Lung (tissue), 12 donors: ENCODE results near the gene RNF14. TPM values are rescaled to one million over a fixed set of nuclear protein-coding genes. Genes with fewer than 3 reads are reported as not detected.

ENCODE experiments used
- ATAC-seq: fragments of 200-7000 bp; cut with Tn5 transposase; one replicate; pipeline ENCODE4 v1.9.1; 2020; ENCODE audit warnings: moderate number of reproducible peaks; ENCODE audit not compliant: insufficient read depth, low FRiP score
- DNase-seq, 3 donors: peaks; one replicate each; pipeline ENCODE4 v3.0.0-alpha.2; 2013 to 2017
- H3K27ac ChIP-seq, 2 donors: one replicate each; pipeline ENCODE4 v1.5.1; 2013; ENCODE audit warnings: mild to moderate bottlenecking in 2 of 2, moderate library complexity in 2 of 2, control low read depth in 1 of 2, inconsistent platforms in 1 of 2, low read depth in 1 of 2, low read length in 1 of 2
- H3K27me3 ChIP-seq, 3 donors: one replicate each; pipeline ENCODE4 v1.5.1; 2013; ENCODE audit warnings: low read length in 2 of 3; ENCODE audit not compliant: control insufficient read depth in 3 of 3, insufficient read depth in 3 of 3
- H3K36me3 ChIP-seq, 4 donors: one replicate each; pipeline ENCODE4 v1.5.1; 2013; ENCODE audit warnings: low read length in 4 of 4, mild to moderate bottlenecking in 1 of 4, moderate library complexity in 1 of 4; ENCODE audit not compliant: control insufficient read depth in 4 of 4, insufficient read depth in 4 of 4
- H3K4me1 ChIP-seq, 5 donors: one replicate each; pipeline ENCODE4 v1.5.1; 2013; ENCODE audit warnings: low read length in 5 of 5, mild to moderate bottlenecking in 2 of 5, moderate library complexity in 1 of 5; ENCODE audit not compliant: control insufficient read depth in 5 of 5, insufficient read depth in 5 of 5
- H3K4me3 ChIP-seq: one replicate; pipeline ENCODE4 v1.5.1; 2013; ENCODE audit warnings: mild to moderate bottlenecking, control low read depth, moderate library complexity
- H3K9ac ChIP-seq, 2 donors: one replicate each; pipeline ENCODE4 v1.5.1; 2013; ENCODE audit warnings: low read length in 2 of 2, control low read depth in 1 of 2; ENCODE audit not compliant: insufficient read depth in 1 of 2
- H3K9me3 ChIP-seq, 4 donors: one replicate each; pipeline ENCODE4 v1.5.1; 2013; ENCODE audit warnings: low read length in 3 of 4, mild to moderate bottlenecking in 1 of 4, moderate library complexity in 1 of 4; ENCODE audit not compliant: control insufficient read depth in 4 of 4, insufficient read depth in 3 of 4
- CTCF ChIP-seq: IDR thresholded peaks from 2 replicates; pipeline ENCODE4 v1.5.1; 2012; ENCODE audit warnings: mild to moderate bottlenecking; ENCODE audit errors: control extremely low read depth, extremely low read depth
- WGBS, 2 donors: extraction: QIAGEN DNeasy Blood & Tissue Kit; methylation state at CpG; one replicate each; pipeline ENCODE4 v1.1.7; 2013; 5-methylcytosine and 5-hydroxymethylcytosine counted together
- polyA plus RNA-seq, 2 donors: library from polyadenylated mRNA; stranded (reverse); fragments of 200-250 nt; gene quantifications; one replicate each; pipeline ENCODE4 v1.2.1, GENCODE V29; 2013
- total RNA-seq, 2 donors: library from RNA; depleted of rRNA in 1 of 2; stranded (reverse); fragments of >200 nt in 1 of 2; gene quantifications; one replicate each; pipeline ENCODE4 v1.2.1, GENCODE V29; 2014 to 2021
- donor health status: control.
- donor health status: control.
- donor health status: Bipolar disorder and iron deficiency.
- donor health status: healthy.
- donor health status: DM: yes; HTN: yes; CAD: no.

Gene RNF14
- total and polyA plus RNA-seq, 4 donors: 16.8 to 66.0 (median 45.1) TPM

GRCh38 chr5:141963701-141964100 is 5.2 kb upstream of the RNF14 start:
- Histone ChIP-seq H3K9me3 (no peaks in the 10 kb centered on the region), H3K36me3 (no peaks in the 10 kb centered on the region), H3K4me3 (no peak overlapping the region), H3K27ac (no peak overlapping the region), H3K9ac (no peak overlapping the region), H3K27me3 (no peaks in the 10 kb centered on the region), H3K4me1 (peaks cover 0 to 9% (median 3%) of the 10 kb centered on the region in 5 donors)
- no peak for DNase-seq
- no peak for ATAC-seq
- WGBS, 2 donors: 43 to 57% methylated on average over 3 of the region's 3 CpGs
- no peak for TF ChIP-seq CTCF

- H3K4me3 ChIP-seq: no peak overlapping the region
- no peak overlapping the region for H3K9ac ChIP-seq
- H3K27me3 ChIP-seq: no peaks in the 10 kb centered on the region
- H3K36me3 ChIP-seq: no peaks in the 10 kb centered on the region
- TF ChIP-seq CTCF: no peak
- ATAC-seq (no peak), DNase-seq (no peak)
- H3K4me1 ChIP-seq: peaks cover 0 to 12% (median 1%) of the 10 kb centered on the region in 5 donors
- no peaks in the 10 kb centered on the region for H3K9me3 ChIP-seq
- 75 to 81% methylated on average over 7 of the region's 7 CpGs for WGBS, 2 donors
- H3K27ac ChIP-seq: no peak overlapping the region
These were observed 3.8 kb upstream of the RNF14 start for GRCh38 chr5:141965071-141965470.

GRCh38 chr5:141966275-141966962 is 2.5 kb upstream of the RNF14 start:
- ATAC-seq: no peak
- WGBS, 2 donors: 82 to 83% methylated on average over 4 of the region's 4 CpGs
- Histone ChIP-seq H3K27ac (no peak overlapping the region), H3K4me1 (peaks cover 0 to 16% (median 8%) of the 10 kb centered on the region in 5 donors), H3K27me3 (no peaks in the 10 kb centered on the region), H3K4me3 (no peak overlapping the region), H3K9ac (no peak overlapping the region), H3K9me3 (no peaks in the 10 kb centered on the region), H3K36me3 (no peaks in the 10 kb centered on the region)
- no peak for TF ChIP-seq CTCF
- no peak for DNase-seq

- peaks cover 0 to under 1% (median 0%) of the 10 kb centered on the region in 4 donors for H3K36me3 ChIP-seq
- no peak overlapping the region for H3K27ac ChIP-seq
- H3K4me3 ChIP-seq: no peak overlapping the region
- no peaks in the 10 kb centered on the region for H3K9me3 ChIP-seq
- peaks cover 0 to 16% (median 8%) of the 10 kb centered on the region in 5 donors for H3K4me1 ChIP-seq
- ATAC-seq (no peak), DNase-seq (no peak)
- H3K27me3 ChIP-seq: no peaks in the 10 kb centered on the region
- no peak overlapping the region for H3K9ac ChIP-seq
- TF ChIP-seq CTCF: no peak
- WGBS, 2 donors: 97 to 99% methylated on average over 2 of the region's 2 CpGs
These were observed 2.0 kb upstream of the RNF14 start for GRCh38 chr5:141966963-141967333.
